Mucosa of descending colon (tissue), 3 donors: ENCODE measurements around the gene DESI1. TPM values are rescaled to one million over a fixed set of nuclear protein-coding genes. Genes with fewer than 3 reads are reported as not detected.

Experiments used
- ATAC-seq: fragments of 200-7000 bp; cut with Tn5 transposase; one replicate; pipeline ENCODE4 v1.9.1; 2020; ENCODE audit warnings: mild to moderate bottlenecking, moderate library complexity
- DNase-seq, 3 donors: peaks; one replicate each; pipeline ENCODE4 v3.0.0-alpha.2; 2020
- H3K36me3 ChIP-seq: fragments of 200-600 bp; one replicate; pipeline ENCODE4 v1.8.0; 2021; ENCODE audit warnings: low read depth, mild to moderate bottlenecking
- H3K4me1 ChIP-seq: fragments of 200-600 bp; one replicate; pipeline ENCODE4 v1.8.0; 2021; ENCODE audit warnings: low read depth, mild to moderate bottlenecking
- H3K4me3 ChIP-seq: fragments of 200-600 bp; one replicate; pipeline ENCODE4 v1.8.0; 2021; ENCODE audit warnings: mild to moderate bottlenecking
- H3K9me3 ChIP-seq: fragments of 200-600 bp; one replicate; pipeline ENCODE4 v1.8.0; 2021; ENCODE audit warnings: mild to moderate bottlenecking
- CTCF ChIP-seq: fragments of 200-600 bp; IDR thresholded peaks from one replicate; pipeline ENCODE4 v1.8.0; 2022; ENCODE audit warnings: antibody characterized with exemption, mild to moderate bottlenecking
- intact Hi-C, 2 donors: fragments of 100-400 bp; cut with DNase I in 1 of 2; cut with micrococcal nuclease in 1 of 2; formaldehyde crosslinking; loops; one replicate each; pipeline versions ENCODE4 v1.11.0 to v1.11.1; 2022; cut with DNase I, micrococcal nuclease
- total RNA-seq, 3 donors: library from RNA; stranded (reverse); fragmentation: NEBNext Ultra II Directional in 2 of 3; extraction: Animal tissue kit (Norgen Biotek cat#: 25700) in 2 of 3; gene quantifications; one replicate each; pipeline versions ENCODE4 v1.2.1 to v1.2.4, GENCODE V29; 2021 to 2023
- donor health status: DM: no; HTN: no; CAD: no; lungs with moderate emphysema.
- donor health status: DM: no; HTN: no; CAD: no.
- donor health status: DM: no; HTN: yes; CAD: no.

The DESI1 gene
- total RNA-seq, 3 donors from 2014 or later: 23.4 to 28.7 (median 26.3) TPM

DNA sequence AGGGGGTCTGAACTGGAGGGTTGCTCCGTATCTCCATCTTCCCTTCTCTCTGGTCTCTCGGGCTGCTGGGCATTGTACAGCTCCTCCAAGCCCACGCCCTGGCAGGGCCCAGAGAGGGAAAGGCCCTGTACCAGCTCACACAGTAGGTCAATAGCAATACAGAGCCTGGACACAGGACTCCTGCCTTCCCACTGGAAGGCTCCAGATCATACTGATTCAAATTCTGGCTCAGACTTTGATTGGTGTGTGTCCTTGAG, 53.4 kb downstream of the DESI1 start:
- Histone ChIP-seq H3K4me3 (no peak overlapping the region), H3K36me3 (no peaks in the 10 kb centered on the region), H3K4me1 (no peaks in the 10 kb centered on the region), H3K9me3 (no peaks in the 10 kb centered on the region)
- ATAC-seq (no peak), DNase-seq (no peak)
- TF ChIP-seq CTCF: no peak
- intact Hi-C loops: no loop called here

GRCh38 chr22:41565403-41566054, 55.3 kb downstream of the DESI1 start:
- intact Hi-C loops: no loop called here
- H3K4me1 ChIP-seq: no peaks in the 10 kb centered on the region
- peak; percentile 42 for ATAC-seq

GRCh38 chr22:41564563-41564962, 56.3 kb downstream of the DESI1 start:
- DNase-seq (peak in 1 of 3 donors; percentile 14), ATAC-seq (no peak)
- H3K36me3 ChIP-seq: no peaks in the 10 kb centered on the region
- intact Hi-C loops: no loop called here
- no peak overlapping the region for H3K4me3 ChIP-seq
- TF ChIP-seq CTCF: no peak
- H3K4me1 ChIP-seq: no peaks in the 10 kb centered on the region
- H3K9me3 ChIP-seq: no peaks in the 10 kb centered on the region

More at GRCh38 chr22:41565403-41566054, 55.3 kb downstream of the DESI1 start:
- no peaks in the 10 kb centered on the region for H3K36me3 ChIP-seq
- no peaks in the 10 kb centered on the region for H3K9me3 ChIP-seq
- H3K4me3 ChIP-seq: no peak overlapping the region
- no peak for TF ChIP-seq CTCF
- DNase-seq: no peak

DNA sequence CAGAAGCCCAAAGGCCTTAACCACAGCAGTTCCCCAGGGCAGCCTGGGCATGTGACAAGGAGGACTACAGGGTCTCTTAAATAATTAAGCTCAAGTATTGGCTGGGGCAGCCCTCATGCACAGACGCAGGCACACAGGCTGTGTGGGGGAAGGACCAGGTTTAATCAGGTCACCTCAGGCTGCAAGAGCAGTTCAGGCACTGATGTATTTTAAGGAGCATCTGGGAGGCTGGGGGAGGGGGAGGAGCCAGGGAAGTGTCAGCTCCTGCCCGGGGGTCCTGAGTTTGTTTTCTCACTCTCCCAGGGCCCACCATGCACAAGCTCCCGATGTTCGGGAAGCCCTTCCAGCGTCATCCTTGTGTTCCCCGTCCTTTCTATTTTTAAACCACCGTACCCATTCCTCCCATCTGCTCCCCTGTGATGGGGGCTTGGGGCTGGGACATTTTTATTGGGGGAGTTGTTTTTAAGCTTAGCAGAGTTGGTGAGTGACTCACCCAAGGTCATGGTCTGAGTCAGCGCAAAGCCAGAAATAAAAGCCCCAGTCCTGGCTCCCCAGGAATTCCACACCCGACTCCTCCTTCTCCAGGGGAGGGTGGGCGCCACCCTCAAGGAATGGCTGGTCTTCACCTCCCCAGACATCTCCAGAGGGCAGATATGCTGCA, 57.7 kb downstream of the DESI1 start:
- no peak overlapping the region for H3K4me3 ChIP-seq
- no peak for ATAC-seq
- intact Hi-C loops: no loop called here
- DNase-seq: peak in 1 of 3 donors; percentile 19
- H3K36me3 ChIP-seq: no peaks in the 10 kb centered on the region
- H3K4me1 ChIP-seq: no peaks in the 10 kb centered on the region
- no peaks in the 10 kb centered on the region for H3K9me3 ChIP-seq
- no peak for TF ChIP-seq CTCF

DNA sequence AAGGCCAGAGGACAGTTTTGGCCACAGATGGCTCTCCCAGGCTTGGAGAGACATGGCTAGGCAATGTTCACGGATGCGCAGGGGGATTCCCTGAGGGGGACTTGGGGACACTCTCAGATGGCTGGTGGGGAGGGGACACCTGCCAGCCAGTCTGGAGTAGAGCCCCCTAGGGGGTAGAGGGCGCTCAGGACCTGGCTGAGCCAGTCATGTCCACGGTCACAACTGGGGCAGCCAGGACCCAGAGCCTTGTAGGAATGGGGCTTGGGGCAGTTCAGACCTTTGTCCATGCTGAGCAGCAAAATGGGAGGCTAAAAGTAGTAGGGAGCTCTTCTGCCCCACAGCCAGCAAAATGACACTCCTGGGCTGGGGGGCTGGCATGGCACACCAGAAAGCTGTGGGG, 58.4 kb downstream of the DESI1 start:
- Histone ChIP-seq H3K36me3 (no peaks in the 10 kb centered on the region), H3K9me3 (no peaks in the 10 kb centered on the region), H3K4me1 (no peaks in the 10 kb centered on the region), H3K4me3 (no peak overlapping the region)
- intact Hi-C loops: no loop called here
- DNase-seq: no peak
- TF ChIP-seq CTCF: no peak
- ATAC-seq: no peak
